NCI-H226 (cell line): Measurements from ENCODE around the gene HUS1B.
"Not testable (repeated sequence)": the region's sequence is repeated elsewhere in the genome, so short reads cannot be mapped to it uniquely, and the experiment has no call there.

Experiments
- DNase-seq: peaks from one replicate; pipeline ENCODE4 v3.0.0-alpha.2; 2015

Gene HUS1B

GRCh38 chr6:678520-678919, 21.6 kb upstream of the HUS1B start:
- no peak for DNase-seq

DNA sequence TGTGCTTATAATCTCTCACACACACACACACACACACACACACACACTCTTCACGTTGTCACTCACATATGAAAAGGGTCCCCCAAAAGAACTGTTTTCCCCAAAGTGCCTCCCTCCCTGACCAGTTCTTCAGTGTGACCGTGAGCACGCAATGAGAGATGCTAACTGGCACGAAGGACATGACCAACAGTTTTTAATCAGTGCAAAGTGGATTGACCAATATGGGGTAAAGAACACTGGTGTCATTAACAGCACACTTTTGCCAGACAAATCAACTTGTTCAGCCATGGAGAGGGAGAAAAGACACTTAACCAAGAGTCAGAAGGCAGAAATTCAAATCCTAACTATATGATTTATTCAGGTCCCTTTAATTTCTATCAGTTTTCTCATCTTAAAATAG, 21.0 kb upstream of the HUS1B start:
- no peak for DNase-seq

DNA sequence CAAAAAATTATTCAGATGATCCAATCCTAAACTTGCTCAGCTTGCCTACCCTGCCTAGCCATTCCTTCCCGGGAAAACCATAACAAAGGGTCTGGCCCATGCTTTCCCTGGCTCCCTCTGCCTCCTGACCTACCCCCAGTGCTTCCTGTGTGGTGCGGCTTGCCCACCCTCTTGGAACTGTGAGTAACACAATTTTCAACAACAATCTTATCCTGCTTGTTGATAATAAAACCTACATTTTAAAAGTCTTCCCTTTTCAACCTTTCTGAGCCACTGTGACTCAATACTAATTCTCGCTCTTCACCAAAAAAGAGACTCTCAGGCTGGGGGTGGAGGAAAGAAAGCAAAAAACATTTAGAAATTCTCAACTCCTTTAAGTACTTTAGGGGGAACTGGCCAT, 18.1 kb upstream of the HUS1B start:
- no peak for DNase-seq

GRCh38 chr6:674406-674805, 17.5 kb upstream of the HUS1B start:
- DNase-seq = no peak

DNA sequence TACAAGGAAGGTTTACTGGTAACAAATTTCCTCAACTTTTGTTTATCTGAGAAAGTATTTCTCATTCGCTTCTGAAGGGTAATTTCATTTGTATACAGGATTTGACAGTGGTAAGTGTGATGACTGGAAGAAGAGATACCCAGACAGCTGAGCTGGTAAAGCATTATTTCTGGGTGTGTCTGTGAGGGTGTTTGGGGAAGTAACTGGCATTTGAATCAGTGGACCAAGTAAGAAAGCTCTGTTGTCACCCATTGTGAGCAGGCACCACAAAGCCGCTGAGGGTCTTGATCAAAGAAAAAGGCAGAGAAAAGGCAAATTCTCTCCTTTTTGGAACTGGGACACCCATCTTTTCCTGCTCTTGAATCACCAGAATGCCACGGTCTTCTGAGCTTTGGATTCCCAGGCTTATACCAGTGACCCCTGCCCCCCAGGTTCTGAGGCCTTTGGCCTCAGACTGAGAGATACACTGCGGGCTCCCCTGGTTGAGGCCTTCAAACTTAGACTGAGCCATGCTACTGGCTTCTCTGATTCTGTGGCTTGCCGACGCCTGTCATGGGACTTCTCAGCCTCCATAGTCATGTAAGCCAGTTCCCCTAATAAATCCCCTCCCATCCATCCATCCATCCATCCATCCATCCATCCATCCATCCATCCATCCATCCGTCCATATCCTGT, 10.5 kb upstream of the HUS1B start:
- no peak for DNase-seq

DNA sequence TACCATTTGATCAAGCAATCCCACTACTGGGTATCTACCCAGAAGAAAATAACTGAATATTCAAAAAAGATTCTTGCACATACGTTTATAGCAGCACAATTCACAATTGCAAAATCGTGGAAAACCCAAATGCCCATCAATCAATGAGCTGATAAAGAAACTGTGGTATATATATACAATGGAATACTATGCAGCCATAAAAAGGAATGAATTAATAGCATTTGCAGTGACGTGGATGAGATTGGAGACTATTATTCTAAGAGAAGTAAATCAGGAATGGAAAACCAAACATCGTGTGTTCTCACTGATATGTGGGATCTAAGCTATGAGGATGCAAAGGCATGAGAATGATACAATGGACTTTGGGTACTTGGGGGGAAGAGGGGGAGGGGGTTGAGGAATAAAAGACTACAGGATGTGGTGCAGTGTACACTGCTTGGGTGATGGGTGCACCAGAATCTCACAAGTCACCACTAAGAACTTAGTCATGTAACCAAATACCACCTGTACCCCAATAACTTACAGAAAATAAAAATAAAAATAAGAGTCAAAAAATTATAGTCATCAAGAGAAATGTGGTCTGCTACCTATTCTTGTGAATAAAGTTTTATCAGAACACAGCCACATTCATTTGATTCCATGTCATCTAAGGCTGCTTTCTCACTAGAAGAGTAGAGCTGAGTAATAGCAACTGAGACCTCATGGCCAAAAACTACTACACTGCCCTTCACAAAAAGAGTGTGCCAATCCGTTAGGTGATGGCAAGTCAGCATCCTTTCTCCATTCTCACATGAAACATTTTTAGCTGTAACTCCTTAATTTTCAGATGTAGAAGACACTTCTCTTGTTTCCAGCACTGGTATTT, 8.7 kb upstream of the HUS1B start:
- no peak for DNase-seq

- not testable (repeated sequence) for DNase-seq
These were observed 6.9 kb upstream of the HUS1B start for GRCh38 chr6:663788-664187.

GRCh38 chr6:659716-660581, 3.0 kb upstream of the HUS1B start:
- DNase-seq = no peak

DNA sequence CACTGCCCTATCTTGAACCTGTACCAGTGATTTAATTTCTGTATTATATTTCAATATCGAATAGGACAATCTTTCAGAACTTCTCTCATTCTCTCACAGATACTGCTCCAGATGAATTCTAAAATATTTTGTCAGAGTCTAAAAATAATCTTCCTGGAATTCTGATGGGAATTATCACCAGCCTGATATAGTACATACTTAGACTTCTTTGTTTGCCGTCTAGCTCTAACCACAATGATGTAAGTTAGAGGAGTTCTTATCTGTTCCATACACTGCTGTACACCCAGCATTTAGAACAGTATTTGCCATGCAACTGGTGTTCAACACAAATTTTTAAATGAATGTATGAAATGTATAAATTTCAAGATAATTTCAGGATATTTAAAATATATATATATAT, 1.3 kb upstream of the HUS1B start:
- peak; percentile 69 for DNase-seq

- no peak for DNase-seq
These were observed 843 bp upstream of the HUS1B start for GRCh38 chr6:657743-658142.

- DNase-seq = no peak
These were observed 2.8 kb downstream of the HUS1B start for GRCh38 chr6:654136-654535.

DNA sequence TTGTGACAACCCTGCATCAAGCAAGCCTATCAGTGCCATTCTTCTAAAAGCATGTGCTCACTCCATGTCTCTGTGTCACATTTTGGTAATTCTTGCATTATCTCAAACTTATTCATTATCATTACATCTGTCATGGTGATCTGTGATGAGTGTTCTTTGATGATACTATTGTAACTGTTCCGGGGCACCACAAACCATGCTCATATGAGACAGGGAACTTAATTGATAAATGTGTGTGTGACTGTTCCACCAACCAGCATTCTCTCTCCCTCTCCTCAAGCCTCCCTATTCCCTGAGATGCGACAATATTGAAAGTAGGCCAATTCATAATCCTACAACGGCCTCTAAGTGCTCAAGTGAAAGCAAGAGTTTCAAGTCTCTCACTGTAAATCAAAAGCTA, 4.0 kb downstream of the HUS1B start:
- DNase-seq = no peak

DNA sequence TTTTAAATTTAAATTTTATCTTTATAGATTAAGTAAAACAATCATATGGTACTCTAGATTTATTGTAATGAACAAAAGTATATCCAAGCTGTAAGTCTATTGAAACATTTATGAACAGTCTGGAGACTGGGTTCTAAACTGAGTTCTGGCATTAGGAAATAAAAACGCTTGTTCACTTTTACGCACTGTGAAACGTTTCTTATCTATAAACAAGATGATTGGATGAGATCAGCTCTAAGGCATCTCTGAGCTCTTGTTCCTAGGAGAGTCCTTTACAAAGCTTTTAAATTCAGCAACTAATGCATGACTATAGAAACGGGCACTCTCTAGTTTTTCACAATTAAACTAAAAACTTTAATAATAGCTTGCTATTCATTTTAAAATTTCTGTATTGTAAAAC, 6.8 kb downstream of the HUS1B start:
- DNase-seq = no peak

DNA sequence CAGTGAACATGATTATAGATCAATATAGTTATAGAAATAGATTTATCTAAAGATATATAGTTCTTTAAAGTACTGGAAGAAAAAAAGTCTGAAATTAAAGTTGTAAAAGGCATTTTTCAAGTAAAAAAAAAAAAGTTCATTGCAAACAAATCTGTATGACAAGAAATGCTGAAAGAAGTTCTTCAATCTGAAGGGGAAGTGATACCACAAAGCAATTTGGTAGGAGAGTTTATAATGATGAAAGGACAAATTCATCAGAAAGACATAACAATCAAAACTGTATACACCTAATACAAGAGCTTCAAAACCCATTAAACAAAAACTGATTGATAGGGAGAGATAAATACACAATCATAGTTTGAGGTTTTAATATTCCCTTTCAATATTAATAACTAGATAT, 14.1 kb downstream of the HUS1B start:
- DNase-seq = no peak

DNA sequence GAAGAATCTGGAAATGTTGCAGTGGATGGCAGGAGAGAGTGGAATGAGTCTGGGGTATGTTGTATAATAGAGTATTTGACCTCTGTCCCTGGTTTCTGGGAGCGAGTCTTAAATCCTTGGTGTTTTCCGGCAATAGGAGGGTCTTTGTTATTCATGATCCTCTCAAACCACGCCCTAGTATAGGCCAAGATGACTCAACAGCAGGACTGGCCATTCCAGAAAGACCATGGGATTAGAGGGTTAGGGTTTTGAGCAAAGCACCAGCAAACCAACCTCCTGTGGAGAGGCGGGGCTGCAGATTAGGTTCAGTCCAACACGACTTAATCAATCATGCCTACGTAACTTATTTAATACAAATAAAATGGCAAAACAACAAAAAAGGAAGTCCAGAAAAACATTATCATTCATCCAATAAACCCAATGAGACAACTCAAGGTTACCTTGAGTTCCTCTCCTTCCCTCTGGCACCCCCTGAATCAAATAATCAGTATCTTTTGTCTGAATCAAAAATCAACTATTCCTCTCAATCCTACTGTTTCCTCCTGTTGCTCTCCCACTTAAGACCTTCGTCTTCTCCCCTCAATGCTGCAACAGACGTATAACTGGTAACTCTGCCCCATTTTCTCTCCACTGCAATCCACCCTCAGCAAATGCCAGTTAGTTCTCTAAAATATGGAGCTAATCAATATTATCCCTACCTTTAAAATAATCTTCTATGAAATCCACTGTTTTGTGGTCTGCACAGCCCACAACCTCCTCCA, 15.5 kb downstream of the HUS1B start:
- no peak for DNase-seq

DNA sequence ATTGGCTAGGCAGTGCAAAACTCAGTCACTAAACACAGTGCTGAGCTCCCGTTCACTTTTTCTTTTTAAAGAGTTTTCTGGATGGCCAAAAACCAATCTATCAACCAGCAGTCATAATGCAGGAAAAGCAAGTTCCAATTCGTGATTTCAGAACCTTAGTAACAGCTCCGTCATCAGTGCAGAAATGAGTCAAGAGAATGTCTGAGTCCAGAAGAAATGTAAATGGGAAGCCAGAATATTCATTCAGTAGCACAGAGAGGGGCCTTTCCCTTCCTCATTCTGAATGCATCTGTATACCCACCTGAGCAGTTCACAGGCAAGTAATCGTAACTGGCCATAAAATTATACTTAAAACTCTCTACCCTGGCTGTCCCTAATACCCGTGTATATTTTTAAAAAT, 20.4 kb downstream of the HUS1B start:
- DNase-seq = no peak

GRCh38 chr6:635233-635632, 21.7 kb downstream of the HUS1B start:
- DNase-seq = no peak

- no peak for DNase-seq
These were observed 23.3 kb downstream of the HUS1B start for GRCh38 chr6:633611-634010.

DNA sequence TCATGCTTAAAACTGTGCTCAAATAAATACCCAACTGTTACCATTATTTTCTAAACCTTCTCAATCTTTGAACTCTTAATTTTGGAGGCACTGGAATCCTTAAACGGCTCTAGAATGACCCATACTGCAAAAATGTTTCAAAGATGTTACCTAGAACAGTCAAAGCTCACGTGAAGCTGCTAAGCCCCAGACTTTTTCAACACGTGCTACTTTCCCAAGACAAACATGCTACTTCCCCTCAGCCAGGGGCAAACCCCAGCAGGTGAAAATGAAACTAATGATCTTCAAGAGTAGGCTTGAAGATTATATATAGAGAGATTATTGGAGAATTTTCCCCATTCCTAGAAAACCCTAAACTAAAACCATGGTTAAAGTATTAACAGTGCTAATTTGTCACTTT, 28.1 kb downstream of the HUS1B start:
- DNase-seq = no peak

- no peak for DNase-seq
These were observed 30.7 kb downstream of the HUS1B start for GRCh38 chr6:626236-626635.

GRCh38 chr6:624979-625378, 31.9 kb downstream of the HUS1B start:
- DNase-seq = no peak

DNA sequence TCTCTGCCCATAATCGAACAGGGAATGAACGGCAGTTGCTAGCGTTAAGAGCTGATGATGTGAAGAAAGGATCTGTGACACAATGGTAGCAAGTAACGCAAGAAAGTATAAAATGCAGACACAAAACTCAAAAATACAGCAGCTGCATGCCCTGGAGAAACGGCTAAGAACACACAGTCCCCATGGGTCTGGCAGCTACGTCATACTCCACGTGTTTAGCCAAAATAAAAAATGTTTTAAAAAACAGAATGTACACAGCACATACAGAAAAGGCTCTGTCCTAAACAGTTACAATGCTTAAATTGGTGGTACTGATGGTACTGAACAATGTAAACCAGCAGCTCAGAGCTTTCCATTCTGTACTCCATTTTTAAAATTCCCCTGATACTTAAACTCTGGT, 34.4 kb downstream of the HUS1B start:
- DNase-seq = no peak

GRCh38 chr6:621931-622330, 35.0 kb downstream of the HUS1B start:
- no peak for DNase-seq
